K562 (cell line): ENCODE results near the gene CEP162. TPM values are rescaled to one million over a fixed set of nuclear protein-coding genes. Genes with fewer than 3 reads are reported as not detected.
A peak's percentile ranks its signal among the peaks of the same experiment; 100 is the strongest.

Experiments
- ARID1B ChIP-seq: fragments of 450-650 bp; IDR thresholded peaks from 2 replicates; pipeline ENCODE4 v1.6.1; 2016; ENCODE audit warnings: antibody characterized with exemption, mild to moderate bottlenecking, inconsistent platforms
- CHD4 ChIP-seq: fragments of 200-600 bp; sonication (generic); IDR thresholded peaks from 3 replicates; pipeline ENCODE4 v1.6.1; 2012; ENCODE audit warnings: low read depth, mild to moderate bottlenecking, mixed read lengths, low read length, inconsistent platforms; ENCODE audit not compliant: insufficient read depth, insufficient replicate concordance, poor library complexity, severe bottlenecking
- ETV6 ChIP-seq, 3 experiments: fragments of 150-350 bp in 1 of 3; sonication (generic) in 1 of 3; formaldehyde crosslinking in 1 of 3; IDR thresholded peaks; 2 replicates each; pipeline versions ENCODE4 v1.6.1 to v1.8.0; 2014 to 2022; ENCODE audit warnings: borderline replicate concordance in 2 of 3, low read depth in 2 of 3, antibody characterized with exemption in 1 of 3, low read length in 1 of 3, mild to moderate bottlenecking in 1 of 3, missing genetic modification reagents in 1 of 3
- EZH2 ChIP-seq: IDR thresholded peaks from 2 replicates; pipeline ENCODE4 v1.6.1; 2012; ENCODE audit warnings: low read depth, mild to moderate bottlenecking, inconsistent platforms, low read length, borderline replicate concordance
- FOXJ3 ChIP-seq: sonication (generic); formaldehyde crosslinking; IDR thresholded peaks from 2 replicates; pipeline ENCODE4 v1.4.0; 2020; ENCODE audit warnings: mild to moderate bottlenecking, missing genetic modification reagents
- HEY1 ChIP-seq: fragments of 250-450 bp; sonication (Bioruptor Pico); IDR thresholded peaks from 2 replicates; pipeline ENCODE4 v1.5.0; 2020; ENCODE audit warnings: mild to moderate bottlenecking, moderate library complexity, borderline replicate concordance
- MLLT1 ChIP-seq, 2 experiments: fragments of 450-650 bp; IDR thresholded peaks; 2 replicates each; pipeline ENCODE4 v1.6.1; 2016
- NFXL1 ChIP-seq: fragments of 450-650 bp; formaldehyde crosslinking; IDR thresholded peaks from 2 replicates; pipeline ENCODE4 v1.4.0; 2021; ENCODE audit warnings: mild to moderate bottlenecking
- PCBP1 ChIP-seq: fragments of 200-400 bp; formaldehyde crosslinking; IDR thresholded peaks from 2 replicates; pipeline ENCODE4 v1.6.1; 2018; ENCODE audit warnings: mild to moderate bottlenecking, low read depth, low read length; ENCODE audit not compliant: poor library complexity, severe bottlenecking
- POLR2H ChIP-seq: IDR thresholded peaks from 2 replicates; pipeline ENCODE4 v1.6.1; 2016; ENCODE audit warnings: missing genetic modification characterization, low read depth, mild to moderate bottlenecking, control low read depth, missing compliant biosample characterization, moderate library complexity
- PURB ChIP-seq: sonication (generic); formaldehyde crosslinking; IDR thresholded peaks from 2 replicates; pipeline ENCODE4 v1.9.0; 2021; ENCODE audit warnings: low read depth, mild to moderate bottlenecking, missing genetic modification reagents
- RBFOX2 ChIP-seq: fragments of 200-400 bp; formaldehyde crosslinking; IDR thresholded peaks from 2 replicates; pipeline ENCODE4 v1.6.1; 2017; ENCODE audit warnings: low read depth, mild to moderate bottlenecking, low read length, moderate library complexity
- RFX5 ChIP-seq: IDR thresholded peaks from 2 replicates; pipeline ENCODE4 v1.6.1; 2011; ENCODE audit warnings: low read depth, mild to moderate bottlenecking, improper control_type of control experiment, low read length
- SNIP1 ChIP-seq: fragments of 450-650 bp; IDR thresholded peaks from 2 replicates; pipeline ENCODE4 v1.7.1; 2017; ENCODE audit warnings: low read depth, mild to moderate bottlenecking
- THRB ChIP-seq: fragments of 450-650 bp; formaldehyde crosslinking; conservative IDR thresholded peaks from 2 replicates; pipeline ENCODE4 v1.4.0; 2022; ENCODE audit warnings: mild to moderate bottlenecking, missing genetic modification characterization
- ZNF197 ChIP-seq: fragments of 200-800 bp; sonication (Bioruptor generic); IDR thresholded peaks from 2 replicates; pipeline ENCODE4 v1.6.1; 2016; ENCODE audit warnings: low read depth, missing genetic modification characterization, missing compliant biosample characterization
- ZNF212 ChIP-seq: fragments of 450-650 bp; formaldehyde crosslinking; IDR thresholded peaks from 2 replicates; pipeline ENCODE4 v1.4.0; 2020; ENCODE audit warnings: mild to moderate bottlenecking
- ZNF277 ChIP-seq: fragments of 250-450 bp; sonication (Bioruptor Pico); IDR thresholded peaks from 2 replicates; pipeline ENCODE4 v1.8.0; 2022; ENCODE audit warnings: inconsistent platforms, mild to moderate bottlenecking, moderate library complexity, borderline replicate concordance
- ZNF311 ChIP-seq: fragments of 250-450 bp; sonication (Bioruptor Pico); IDR thresholded peaks from 2 replicates; pipeline ENCODE4 v1.4.0; 2020; ENCODE audit warnings: mild to moderate bottlenecking, moderate library complexity
- ZNF347 ChIP-seq: fragments of 450-650 bp; formaldehyde crosslinking; IDR thresholded peaks from 2 replicates; pipeline ENCODE4 v1.4.0; 2020; ENCODE audit warnings: low read depth, mild to moderate bottlenecking, moderate library complexity
- polyA plus RNA-seq, 8 experiments: library from polyadenylated mRNA; depleted of rRNA in 4 of 8; stranded (reverse) in 5 of 8; unstranded in 3 of 8; fragments of >200 nt; fragmentation: Nextera tagmentation in 2 of 8; fragmentation: Illumina TruSeq in 1 of 8; extraction: Ambion mirVana in 2 of 8; extraction: Trizol in 1 of 8; gene quantifications; 2 replicates each; pipeline versions ENCODE4 v1.2.1 to v1.2.3, GENCODE V29; 2011 to 2014; ENCODE audit warnings: inconsistent platforms in 1 of 8, missing spikeins in 1 of 8
- total RNA-seq, 7 experiments: library from RNA; depleted of rRNA in 6 of 7; stranded (reverse); fragments of >200 nt in 6 of 7; fragmentation: Illumina TruSeq in 2 of 7; extraction: Trizol in 2 of 7; gene quantifications; 2 replicates each; pipeline versions ENCODE4 v1.2.1 to v1.2.3, GENCODE V29; 2011 to 2021; ENCODE audit warnings: low replicate concordance in 1 of 7

Gene CEP162
- total and polyA plus RNA-seq, 9 of the 15 experiments (the other 6 are each of a cell fraction or from before 2014, with no cell fraction given) = 3.9 to 8.6 (median 6.7) TPM

GRCh38 chr6:84269947-84270733, 42.7 kb upstream of the CEP162 start (continued):
- TF ChIP-seq ETV6 (IDR thresholded peaks at IDR 0.05; ENCODE audit: borderline replicate concordance in 1 of 2, low read depth in 2 of 2, low read length in 1 of 2) (peak in 1 of 2 experiments; percentile 82; a peak in 2 of 4 replicates), ETV6 (CRISPR knock-in tag; IDR thresholded peaks at IDR 0.05; ENCODE audit: borderline replicate concordance) (no peak), PCBP1 (no peak), THRB (CRISPR knock-in tag) (peak; percentile 71; the same call in 1 of the 2 replicates), NFXL1 (CRISPR knock-in tag) (no peak), ZNF277 (CRISPR knock-in tag) (no peak), POLR2H (tag) (0 out of 2 replicates have a peak, but pooled peaks have one; percentile 58), EZH2 (peak; percentile 72; the same call in 1 of the 2 replicates), CHD4 (no peak), MLLT1 (IDR thresholded peaks at IDR 0.05) (peak in 1 of 2 experiments; percentile 77; a peak in 2 of 4 replicates), ZNF212 (CRISPR knock-in tag) (no peak), SNIP1 (no peak), FOXJ3 (CRISPR knock-in tag) (no peak), ZNF197 (CRISPR knock-in tag) (peak; percentile 96), PURB (CRISPR knock-in tag) (no peak), RFX5 (no peak), HEY1 (CRISPR knock-in tag) (peak; percentile 68; the same call in 1 of the 2 replicates), RBFOX2 (no peak), ARID1B (peak; percentile 100), ZNF347 (no peak), ZNF311 (CRISPR knock-in tag) (peak; percentile 84)
